IPS DF 4.7 (cell line): ENCODE results near the gene CNTROB.

ENCODE experiments used
- DNase-seq: peaks from one replicate; pipeline ENCODE4 v3.0.0-alpha.2; 2013; ENCODE audit warnings: low spot score; ENCODE audit errors: extremely low read depth

CNTROB gene, protein sequence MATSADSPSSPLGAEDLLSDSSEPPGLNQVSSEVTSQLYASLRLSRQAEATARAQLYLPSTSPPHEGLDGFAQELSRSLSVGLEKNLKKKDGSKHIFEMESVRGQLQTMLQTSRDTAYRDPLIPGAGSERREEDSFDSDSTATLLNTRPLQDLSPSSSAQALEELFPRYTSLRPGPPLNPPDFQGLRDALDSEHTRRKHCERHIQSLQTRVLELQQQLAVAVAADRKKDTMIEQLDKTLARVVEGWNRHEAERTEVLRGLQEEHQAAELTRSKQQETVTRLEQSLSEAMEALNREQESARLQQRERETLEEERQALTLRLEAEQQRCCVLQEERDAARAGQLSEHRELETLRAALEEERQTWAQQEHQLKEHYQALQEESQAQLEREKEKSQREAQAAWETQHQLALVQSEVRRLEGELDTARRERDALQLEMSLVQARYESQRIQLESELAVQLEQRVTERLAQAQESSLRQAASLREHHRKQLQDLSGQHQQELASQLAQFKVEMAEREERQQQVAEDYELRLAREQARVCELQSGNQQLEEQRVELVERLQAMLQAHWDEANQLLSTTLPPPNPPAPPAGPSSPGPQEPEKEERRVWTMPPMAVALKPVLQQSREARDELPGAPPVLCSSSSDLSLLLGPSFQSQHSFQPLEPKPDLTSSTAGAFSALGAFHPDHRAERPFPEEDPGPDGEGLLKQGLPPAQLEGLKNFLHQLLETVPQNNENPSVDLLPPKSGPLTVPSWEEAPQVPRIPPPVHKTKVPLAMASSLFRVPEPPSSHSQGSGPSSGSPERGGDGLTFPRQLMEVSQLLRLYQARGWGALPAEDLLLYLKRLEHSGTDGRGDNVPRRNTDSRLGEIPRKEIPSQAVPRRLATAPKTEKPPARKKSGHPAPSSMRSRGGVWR

GRCh38 chr17:7931709-7932482 lies at the start of gene CNTROB, which contains the start of gene TRAPPC1:
Gene CNTROB, plus strand, starts transcription at chr17:7932206. Its CDS starts 874 bp downstream, at chr17:7933080.
Gene TRAPPC1, minus strand, starts transcription at chr17:7931946. Its CDS starts 117 bp downstream, at chr17:7931829.
- DNase-seq = no peak

- no peak for DNase-seq
Measured at GRCh38 chr17:7882629-7883028, 49.4 kb upstream of the CNTROB start.

GRCh38 chr17:7883781-7884386 lies 48.1 kb upstream of the CNTROB start:
- DNase-seq = no peak

DNA sequence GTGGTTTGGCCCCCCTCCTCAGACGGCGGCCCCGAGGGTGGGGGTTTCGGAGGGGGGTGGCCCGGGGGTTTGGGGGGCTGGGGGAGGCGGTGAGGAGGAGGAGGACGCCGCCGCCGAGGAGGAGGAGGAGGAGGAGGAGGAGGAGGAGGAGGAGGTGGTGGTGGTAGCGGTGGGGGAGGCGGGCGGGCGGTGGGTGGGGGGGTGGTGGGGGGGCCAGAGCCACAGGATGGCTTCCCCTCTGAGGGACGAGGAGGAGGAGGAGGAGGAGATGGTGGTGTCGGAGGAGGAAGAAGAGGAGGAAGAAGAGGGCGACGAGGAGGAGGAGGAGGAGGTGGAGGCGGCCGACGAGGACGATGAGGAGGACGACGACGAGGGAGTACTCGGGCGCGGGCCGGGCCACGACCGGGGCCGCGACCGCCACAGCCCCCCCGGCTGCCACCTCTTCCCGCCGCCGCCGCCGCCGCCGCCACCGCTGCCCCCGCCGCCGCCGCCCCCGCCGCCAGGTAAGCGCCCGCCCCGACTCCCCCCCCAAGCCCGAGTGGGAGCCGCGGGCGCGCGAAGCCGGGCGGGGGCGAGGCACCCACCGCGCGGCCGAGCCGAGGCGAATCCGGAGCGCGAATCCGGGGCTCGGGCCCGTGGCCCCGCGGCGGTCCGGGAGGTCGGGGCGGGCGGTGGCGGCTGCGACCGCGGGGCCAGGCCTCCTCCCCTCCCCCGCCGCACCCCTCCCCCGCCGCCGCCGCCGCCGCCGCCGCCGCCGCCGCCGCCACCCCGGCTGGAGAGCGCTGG lies 47.2 kb upstream of the CNTROB start:
- DNase-seq = no peak

- no peak for DNase-seq
Measured at GRCh38 chr17:7885367-7886226, 46.4 kb upstream of the CNTROB start.

- DNase-seq = no peak
Measured at GRCh38 chr17:7886227-7887037, 45.6 kb upstream of the CNTROB start.

DNA sequence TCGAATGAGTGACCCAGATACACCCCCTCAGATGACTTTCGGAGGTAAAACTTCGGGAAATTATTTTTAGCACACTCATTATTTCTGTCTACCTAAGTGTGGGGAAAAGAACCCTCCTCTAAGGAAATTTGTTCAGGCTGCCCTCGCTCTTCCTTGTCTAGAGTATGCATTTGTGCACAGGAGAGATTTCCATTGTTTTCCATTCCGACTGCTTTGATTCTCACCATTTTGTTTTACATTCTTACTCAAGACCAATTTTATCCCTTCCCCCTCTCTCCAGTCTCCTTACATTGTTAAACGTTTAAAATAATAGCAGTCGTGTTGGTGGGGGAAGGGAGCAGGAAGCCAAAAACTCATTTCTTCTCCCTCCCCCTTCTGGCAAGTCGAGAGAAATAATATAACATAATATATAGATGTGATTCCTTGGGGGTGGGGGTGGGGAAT lies 44.9 kb upstream of the CNTROB start:
- DNase-seq = no peak

GRCh38 chr17:7887482-7888183 lies 44.4 kb upstream of the CNTROB start:
- DNase-seq = no peak

GRCh38 chr17:7888184-7888920 lies 43.7 kb upstream of the CNTROB start, which contains the start of gene CHD3:
Gene CHD3, plus strand, starts transcription at chr17:7888789. Its CDS starts 212 bp downstream, at chr17:7889001.
- no peak for DNase-seq

DNA sequence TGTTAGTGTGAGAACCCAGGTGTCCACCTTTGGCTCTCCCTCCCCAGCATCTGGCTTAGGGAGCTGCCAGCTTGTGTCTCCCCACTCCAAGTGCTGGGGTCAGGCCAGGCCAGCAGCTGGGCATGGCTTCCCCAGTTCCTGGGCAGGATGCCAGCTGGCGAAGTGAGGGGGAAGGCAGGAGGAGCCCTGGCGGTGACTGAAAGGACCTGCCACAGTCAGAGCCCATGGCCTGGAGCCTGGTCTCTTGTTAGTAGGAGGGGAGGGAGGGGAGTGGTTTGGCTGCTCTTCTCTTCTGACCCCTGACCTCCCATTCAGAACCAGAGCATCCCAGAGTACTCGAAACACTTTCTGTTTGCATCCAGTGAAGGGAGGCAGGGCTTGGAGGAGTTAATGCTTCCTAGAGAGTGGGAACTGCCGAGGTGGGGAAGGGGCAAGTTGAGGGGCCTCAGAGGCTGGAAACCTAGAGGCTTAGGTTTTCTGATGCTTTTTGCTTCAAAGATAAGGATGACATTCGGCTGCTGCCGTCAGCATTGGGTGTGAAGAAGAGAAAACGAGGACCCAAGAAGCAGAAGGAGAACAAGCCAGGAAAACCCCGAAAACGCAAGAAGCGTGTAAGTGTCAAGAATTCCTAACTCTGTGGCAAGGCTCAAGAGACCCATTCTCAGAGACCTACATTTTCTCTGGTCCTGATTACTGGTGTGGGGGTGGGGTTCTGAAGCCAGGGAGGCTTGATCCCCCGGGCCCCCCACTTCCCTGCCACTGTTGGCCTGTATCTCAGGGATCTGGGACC lies 42.6 kb upstream of the CNTROB start:
- DNase-seq = no peak

GRCh38 chr17:7893187-7893880 lies 38.7 kb upstream of the CNTROB start:
- no peak for DNase-seq

GRCh38 chr17:7894226-7894625 lies 37.8 kb upstream of the CNTROB start:
- DNase-seq = no peak

- DNase-seq = no peak
Measured at GRCh38 chr17:7894866-7895265, 37.1 kb upstream of the CNTROB start.

DNA sequence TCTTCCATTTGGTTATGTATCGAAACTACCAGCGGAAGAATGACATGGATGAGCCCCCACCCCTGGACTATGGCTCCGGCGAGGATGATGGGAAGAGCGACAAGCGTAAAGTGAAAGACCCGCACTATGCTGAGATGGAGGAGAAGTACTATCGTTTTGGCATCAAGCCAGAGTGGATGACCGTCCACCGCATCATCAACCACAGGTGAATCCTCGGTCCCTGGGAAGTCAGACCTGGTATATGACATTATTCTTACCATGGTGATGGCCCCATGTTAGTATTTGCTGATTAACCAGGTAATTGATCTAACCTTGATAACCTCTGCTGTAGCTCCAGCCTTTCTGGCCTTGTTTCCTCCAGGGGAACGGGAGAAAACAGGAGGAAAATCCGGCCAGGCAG lies 34.9 kb upstream of the CNTROB start:
- no peak for DNase-seq

- no peak for DNase-seq
Measured at GRCh38 chr17:7897773-7898172, 34.2 kb upstream of the CNTROB start.
